DOHH2 (cell line): ENCODE measurements around the gene DOCK1.

ENCODE experiments used
- H3F3A ChIP-seq: fragments of 200-600 bp; sonication (generic), shearing (Covaris generic); 2 replicates; pipeline ENCODE4 v1.6.0; 2016; ENCODE audit warnings: antibody characterized with exemption, mild to moderate bottlenecking; ENCODE audit not compliant: control insufficient read depth, insufficient read depth
- H3K27ac ChIP-seq: fragments of 200-600 bp; sonication (generic); 2 replicates; pipeline ENCODE4 v1.5.1; 2014; ENCODE audit warnings: low read depth, mild to moderate bottlenecking, low read length, moderate library complexity
- H3K27me3 ChIP-seq: fragments of 200-600 bp; sonication (generic); 2 replicates; pipeline ENCODE4 v1.6.1; 2014; ENCODE audit warnings: mild to moderate bottlenecking, low read length, mixed read lengths; ENCODE audit not compliant: control insufficient read depth
- H3K36me3 ChIP-seq: fragments of 200-600 bp; sonication (generic); 2 replicates; pipeline ENCODE4 v1.6.1; 2014; ENCODE audit warnings: mild to moderate bottlenecking, low read length, moderate library complexity, mixed read lengths; ENCODE audit not compliant: control insufficient read depth
- H3K4me1 ChIP-seq: fragments of 200-600 bp; sonication (generic); 2 replicates; pipeline ENCODE4 v1.6.1; 2014; ENCODE audit warnings: mild to moderate bottlenecking, low read length, mixed read lengths; ENCODE audit not compliant: control insufficient read depth
- H3K4me2 ChIP-seq: fragments of 200-600 bp; sonication (generic); 2 replicates; pipeline ENCODE4 v1.6.0; 2014; ENCODE audit warnings: mild to moderate bottlenecking, low read length, moderate library complexity
- H3K4me3 ChIP-seq: fragments of 200-600 bp; sonication (generic); 2 replicates; pipeline ENCODE4 v1.5.1; 2014; ENCODE audit warnings: mild to moderate bottlenecking, low read length, mixed read lengths
- H3K79me2 ChIP-seq: fragments of 200-600 bp; sonication (generic); 2 replicates; pipeline ENCODE4 v1.6.1; 2014; ENCODE audit warnings: mild to moderate bottlenecking, low read length, mixed read lengths; ENCODE audit not compliant: control insufficient read depth
- H3K9me2 ChIP-seq: fragments of 200-600 bp; sonication (generic); replicated peaks from 2 replicates; pipeline ENCODE4 v1.6.1; 2014; ENCODE audit warnings: mild to moderate bottlenecking, low read length, mixed read lengths; ENCODE audit not compliant: control insufficient read depth
- H3K9me3 ChIP-seq: fragments of 200-600 bp; sonication (generic); 2 replicates; pipeline ENCODE4 v1.6.1; 2014; ENCODE audit warnings: antibody characterized with exemption, low read length, mixed read lengths; ENCODE audit not compliant: control insufficient read depth, insufficient read depth
- H4K20me1 ChIP-seq: fragments of 200-600 bp; sonication (generic); 2 replicates; pipeline ENCODE4 v1.6.0; 2014; ENCODE audit warnings: low read depth, mild to moderate bottlenecking, antibody characterized with exemption, low read length, moderate library complexity; ENCODE audit not compliant: control insufficient read depth, insufficient read depth
- CTCF ChIP-seq: fragments of 200-600 bp; sonication (generic); IDR thresholded peaks from one replicate; pipeline ENCODE4 v1.5.1; 2014; ENCODE audit warnings: antibody characterized with exemption, mild to moderate bottlenecking, low read depth, low read length; ENCODE audit not compliant: poor library complexity, severe bottlenecking
- EZH2phosphoT487 ChIP-seq: fragments of 200-600 bp; sonication (generic); IDR thresholded peaks from 2 replicates; pipeline ENCODE4 v1.6.1; 2017; ENCODE audit warnings: borderline replicate concordance, mild to moderate bottlenecking, antibody characterized with exemption, low read length, moderate library complexity, mixed read lengths

Gene DOCK1

GRCh38 chr10:127250031-127250430 lies 344.8 kb downstream of the DOCK1 start:
- no peak overlapping the region for H3K4me2 ChIP-seq
- H3K9me2 ChIP-seq = no peaks in the 10 kb centered on the region
- H3K36me3 ChIP-seq = no peaks in the 10 kb centered on the region
- no peaks in the 10 kb centered on the region for H3F3A ChIP-seq
- H3K9me3 ChIP-seq = peaks cover 3% of the 10 kb centered on the region; the same call in 1 of the 2 replicates
- H3K27me3 ChIP-seq = no peaks in the 10 kb centered on the region
- no peak for TF ChIP-seq EZH2phosphoT487
- TF ChIP-seq CTCF = no peak
- no peak overlapping the region for H3K4me3 ChIP-seq
- H4K20me1 ChIP-seq = no peaks in the 10 kb centered on the region
- no peaks in the 10 kb centered on the region for H3K4me1 ChIP-seq
- H3K79me2 ChIP-seq = no peaks in the 10 kb centered on the region
- no peak overlapping the region for H3K27ac ChIP-seq

GRCh38 chr10:127252818-127253217 lies 347.6 kb downstream of the DOCK1 start:
- H3K9me3 ChIP-seq = peaks cover 3% of the 10 kb centered on the region; the same call in 1 of the 2 replicates
- no peaks in the 10 kb centered on the region for H3K27me3 ChIP-seq
- H3K79me2 ChIP-seq = no peaks in the 10 kb centered on the region
- H3K9me2 ChIP-seq = no peaks in the 10 kb centered on the region
- TF ChIP-seq EZH2phosphoT487 (no peak), CTCF (no peak)
- no peaks in the 10 kb centered on the region for H3K36me3 ChIP-seq
- H3F3A ChIP-seq = no peaks in the 10 kb centered on the region
- no peaks in the 10 kb centered on the region for H4K20me1 ChIP-seq
- no peak overlapping the region for H3K27ac ChIP-seq
- H3K4me1 ChIP-seq = no peaks in the 10 kb centered on the region
- H3K4me3 ChIP-seq = no peak overlapping the region
- no peak overlapping the region for H3K4me2 ChIP-seq

- no peaks in the 10 kb centered on the region for H3K9me2 ChIP-seq
- H3K4me3 ChIP-seq = no peak overlapping the region
Observed at GRCh38 chr10:127254276-127254675, 349.0 kb downstream of the DOCK1 start.

More at GRCh38 chr10:127254276-127254675, 349.0 kb downstream of the DOCK1 start:
- Histone ChIP-seq H3K79me2 (no peaks in the 10 kb centered on the region), H3K27me3 (no peaks in the 10 kb centered on the region), H3K36me3 (no peaks in the 10 kb centered on the region), H4K20me1 (no peaks in the 10 kb centered on the region), H3K4me1 (no peaks in the 10 kb centered on the region), H3F3A (no peaks in the 10 kb centered on the region), H3K9me3 (peaks cover 7% of the 10 kb centered on the region; the same call in 1 of the 2 replicates), H3K27ac (no peak overlapping the region), H3K4me2 (no peak overlapping the region)
- TF ChIP-seq CTCF (no peak), EZH2phosphoT487 (no peak)
